Transverse colon (tissue), 4 donors: ENCODE results near the gene U2AF2. TPM values are rescaled to one million over a fixed set of nuclear protein-coding genes. Genes with fewer than 3 reads are reported as not detected.

ENCODE experiments used
- DNase-seq: peaks from one replicate; pipeline ENCODE4 v3.0.0-alpha.2; 2019
- H3K27ac ChIP-seq, 4 donors: fragments of 200-600 bp; sonication (generic); 2 replicates each; pipeline ENCODE4 v1.5.1; 2016 to 2018; ENCODE audit warnings: inconsistent platforms in 4 of 4
- H3K27me3 ChIP-seq: fragments of 200-600 bp; sonication (generic); 2 replicates; pipeline ENCODE4 v1.5.1; 2017; ENCODE audit warnings: inconsistent platforms
- H3K36me3 ChIP-seq, 4 donors: fragments of 200-600 bp; sonication (generic); 2 replicates each; pipeline ENCODE4 v1.5.1; 2017 to 2019; ENCODE audit warnings: inconsistent platforms in 4 of 4
- H3K4me1 ChIP-seq, 4 donors: fragments of 200-600 bp; sonication (generic); 2 replicates each; pipeline ENCODE4 v1.5.1; 2017 to 2020; ENCODE audit warnings: inconsistent platforms in 4 of 4
- H3K4me3 ChIP-seq, 4 donors: fragments of 200-600 bp; sonication (generic); 1 replicate in 1 of 4; 2 replicates in 3 of 4; pipeline versions ENCODE4 v1.5.1 to v1.6.1; 2017 to 2019; ENCODE audit warnings: inconsistent platforms in 4 of 4
- H3K9me3 ChIP-seq, 2 donors: fragments of 200-600 bp; sonication (generic); 2 replicates each; pipeline ENCODE4 v1.5.1; 2017 to 2019; ENCODE audit warnings: inconsistent platforms in 2 of 2
- CTCF ChIP-seq, 5 experiments: fragments of 200-600 bp in 3 of 5; fragments of 450-650 bp in 2 of 5; sonication (generic) in 3 of 5; IDR thresholded peaks; 1 replicate in 2 of 5; 2 replicates in 3 of 5; pipeline ENCODE4 v1.5.1; 2016 to 2017; ENCODE audit warnings: antibody characterized with exemption in 5 of 5, inconsistent platforms in 3 of 5, mild to moderate bottlenecking in 2 of 5, moderate library complexity in 1 of 5
- EP300 ChIP-seq: sonication (generic); formaldehyde crosslinking; IDR thresholded peaks from one replicate; pipeline ENCODE4 v1.6.1; 2017; ENCODE audit warnings: antibody characterized with exemption, low read depth
- POLR2A ChIP-seq: fragments of 450-650 bp; IDR thresholded peaks from one replicate; pipeline ENCODE4 v1.6.1; 2016; ENCODE audit warnings: antibody characterized with exemption, mild to moderate bottlenecking, moderate library complexity
- POLR2AphosphoS5 ChIP-seq, 3 donors: sonication (generic); formaldehyde crosslinking; IDR thresholded peaks; one replicate each; pipeline ENCODE4 v1.6.1; 2016; ENCODE audit warnings: antibody characterized with exemption in 3 of 3
- WGBS, 2 donors: methylation state at CpG; one replicate each; pipeline ENCODE4 v1.1.5; 2018; ENCODE audit warnings: low coverage in 1 of 2; 5-methylcytosine and 5-hydroxymethylcytosine counted together
- in situ Hi-C, 4 donors: fragments of 200-750 bp; cut with MboI; loops; one replicate each; pipeline versions ENCODE4 v1.15.0 to v1.15.1; 2017; ENCODE audit warnings: low sequenced_read_pairs in 3 of 4, low pct_ligation_motif_present in 1 of 4, low pct_unique_long_range_greater_than_20kb in 1 of 4
- intact Hi-C: fragments of 100-400 bp; cut with DNase I; formaldehyde crosslinking; loops from one replicate; pipeline ENCODE4 v1.15.1; 2023; ENCODE audit warnings: low total_unique reads
- total RNA-seq, 4 donors: library from RNA; depleted of rRNA; stranded (reverse); fragments of >200 nt; gene quantifications; one replicate each; pipeline ENCODE4 v1.1.0, GENCODE V29; 2016

U2AF2 gene
- total RNA-seq, 4 donors from 2014 or later: 112 to 185 (median 130) TPM

DNA sequence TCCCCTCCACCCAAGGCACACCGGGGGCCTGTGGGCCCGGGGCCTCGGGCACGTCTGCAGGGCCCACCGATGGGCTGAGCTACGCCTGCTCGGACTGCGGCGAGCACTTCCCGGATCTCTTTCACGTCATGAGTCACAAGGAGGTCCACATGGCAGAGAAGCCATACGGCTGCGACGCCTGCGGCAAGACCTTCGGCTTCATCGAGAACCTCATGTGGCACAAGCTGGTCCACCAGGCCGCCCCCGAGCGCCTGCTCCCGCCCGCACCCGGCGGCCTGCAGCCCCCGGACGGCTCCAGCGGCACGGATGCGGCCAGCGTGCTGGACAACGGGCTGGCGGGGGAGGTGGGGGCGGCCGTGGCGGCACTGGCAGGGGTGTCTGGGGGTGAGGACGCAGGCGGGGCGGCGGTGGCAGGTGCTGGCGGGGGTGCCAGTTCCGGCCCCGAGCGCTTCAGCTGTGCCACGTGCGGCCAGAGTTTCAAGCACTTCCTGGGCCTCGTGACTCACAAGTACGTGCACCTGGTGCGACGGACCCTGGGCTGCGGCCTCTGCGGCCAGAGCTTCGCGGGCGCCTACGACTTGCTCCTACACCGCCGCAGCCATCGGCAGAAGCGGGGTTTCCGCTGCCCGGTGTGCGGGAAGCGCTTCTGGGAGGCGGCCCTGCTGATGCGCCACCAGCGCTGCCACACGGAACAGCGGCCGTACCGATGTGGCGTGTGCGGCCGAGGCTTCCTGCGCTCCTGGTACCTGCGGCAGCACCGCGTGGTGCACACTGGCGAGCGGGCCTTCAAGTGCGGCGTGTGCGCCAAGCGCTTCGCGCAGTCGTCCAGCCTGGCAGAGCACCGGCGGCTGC, 39.1 kb upstream of the U2AF2 start:
- no peaks in the 10 kb centered on the region for H3K27me3 ChIP-seq
- intact Hi-C loops: loop anchor here (10.0 kb wide), 1 partner anchor 101 kb away; no protein-coding TSS in a partner anchor
- peaks cover 0 to 6% (median 0%) of the 10 kb centered on the region in 4 donors for H3K4me1 ChIP-seq
- H3K27ac ChIP-seq: no peak overlapping the region
- WGBS, 2 donors: 98 to 100% methylated on average over 5 to 71 of the region's 88 CpGs
- no peak for TF ChIP-seq POLR2AphosphoS5 (IDR thresholded peaks at IDR 0.05)
- in situ Hi-C loops: no loop called here
- no peak overlapping the region for H3K4me3 ChIP-seq
- no peaks in the 10 kb centered on the region for H3K9me3 ChIP-seq
- DNase-seq: no peak
- H3K36me3 ChIP-seq: peaks cover 0 to 18% (median 8%) of the 10 kb centered on the region in 4 donors

DNA sequence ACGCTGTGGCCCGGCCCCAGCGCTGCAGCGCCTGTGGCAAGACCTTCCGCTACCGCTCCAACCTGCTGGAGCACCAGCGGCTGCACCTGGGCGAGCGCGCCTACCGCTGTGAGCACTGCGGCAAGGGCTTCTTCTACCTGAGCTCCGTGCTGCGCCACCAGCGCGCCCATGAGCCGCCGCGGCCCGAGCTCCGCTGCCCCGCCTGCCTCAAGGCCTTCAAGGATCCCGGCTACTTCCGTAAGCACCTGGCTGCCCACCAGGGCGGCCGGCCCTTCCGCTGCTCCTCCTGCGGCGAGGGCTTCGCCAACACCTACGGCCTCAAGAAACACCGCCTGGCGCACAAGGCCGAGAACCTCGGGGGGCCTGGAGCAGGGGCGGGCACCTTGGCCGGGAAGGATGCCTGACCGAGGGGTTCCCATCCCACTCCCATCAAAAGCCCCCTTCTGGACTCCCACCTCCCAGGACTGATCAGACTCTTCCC, 38.4 kb upstream of the U2AF2 start:
- intact Hi-C loops: loop anchor here (10.0 kb wide), 1 partner anchor 102 kb away; no protein-coding TSS in a partner anchor
- DNase-seq: no peak

DNA sequence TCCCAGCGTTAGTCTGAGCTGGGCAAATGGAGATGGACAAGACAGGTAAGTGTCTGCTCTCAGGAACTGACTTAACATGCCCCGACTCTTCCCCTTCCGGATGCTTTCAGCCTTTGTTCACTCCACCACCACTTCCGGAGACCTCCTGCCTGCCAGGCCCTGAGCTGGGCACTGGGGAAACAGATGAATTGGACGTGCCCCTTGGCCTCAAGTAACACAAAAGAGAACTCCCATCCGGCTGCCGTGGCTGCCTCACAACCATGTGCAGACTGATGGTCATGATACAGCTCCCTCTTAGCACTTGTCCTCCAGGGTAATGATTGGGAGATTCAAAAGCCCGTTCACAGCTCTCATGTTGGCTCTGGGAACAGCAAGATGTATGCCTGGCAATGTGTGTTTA, 37.4 kb upstream of the U2AF2 start:
- no peak for TF ChIP-seq CTCF (IDR thresholded peaks at IDR 0.05)
- TF ChIP-seq POLR2A: no peak
- no peak for TF ChIP-seq POLR2AphosphoS5 (IDR thresholded peaks at IDR 0.05)
- no peak for TF ChIP-seq EP300
- no peak overlapping the region for H3K4me3 ChIP-seq
- H3K4me1 ChIP-seq: no peaks in the 10 kb centered on the region
- in situ Hi-C loops (no loop called here), intact Hi-C loops (loop anchor here (10.0 kb wide), 1 partner anchor 103 kb away; no protein-coding TSS in a partner anchor)
- H3K27me3 ChIP-seq: no peaks in the 10 kb centered on the region
- 88 to 100% methylated on average over 2 to 8 of the region's 8 CpGs for WGBS, 2 donors
- peaks cover 0 to 22% (median 10%) of the 10 kb centered on the region in 4 donors for H3K36me3 ChIP-seq
- DNase-seq: no peak
- H3K27ac ChIP-seq: no peak overlapping the region
- H3K9me3 ChIP-seq: no peaks in the 10 kb centered on the region

More for the DNA sequence above, 38.4 kb upstream of the U2AF2 start:
- H3K27ac ChIP-seq: no peak overlapping the region
- H3K9me3 ChIP-seq: no peaks in the 10 kb centered on the region
- H3K36me3 ChIP-seq: peaks cover 0 to 18% (median 8%) of the 10 kb centered on the region in 4 donors
- H3K4me1 ChIP-seq: peaks cover 0 to 2% (median 0%) of the 10 kb centered on the region in 4 donors
- H3K27me3 ChIP-seq: no peaks in the 10 kb centered on the region
- 93 to 97% methylated on average over 9 to 31 of the region's 38 CpGs for WGBS, 2 donors
- no peak overlapping the region for H3K4me3 ChIP-seq
- in situ Hi-C loops: no loop called here
- TF ChIP-seq POLR2A (no peak), EP300 (no peak), POLR2AphosphoS5 (IDR thresholded peaks at IDR 0.05) (no peak), CTCF (IDR thresholded peaks at IDR 0.05) (no peak)

DNA sequence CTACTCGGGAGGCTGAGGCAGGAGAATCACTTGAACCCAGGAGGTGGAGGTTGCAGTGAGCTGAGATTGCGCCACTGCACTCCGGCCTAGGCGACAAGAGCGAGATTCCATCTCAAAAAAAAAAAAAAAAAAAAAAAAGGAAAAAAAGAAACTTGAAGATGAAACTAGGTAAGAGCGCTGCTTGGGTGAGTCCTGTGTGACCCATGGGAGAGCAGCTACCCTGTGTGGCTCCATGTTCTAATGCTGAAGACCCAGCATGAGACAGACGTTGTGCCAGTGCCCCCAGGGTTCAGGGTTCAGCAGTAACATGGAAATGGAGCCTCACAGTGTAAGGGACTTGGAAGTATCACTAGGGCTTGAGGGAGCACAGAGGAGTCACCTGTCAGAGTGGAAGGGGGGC, 36.4 kb upstream of the U2AF2 start:
- no peak overlapping the region for H3K27ac ChIP-seq
- intact Hi-C loops: loop anchor here (10.0 kb wide), 1 partner anchor 104 kb away; no protein-coding TSS in a partner anchor

More for the DNA sequence above, 36.4 kb upstream of the U2AF2 start:
- Histone ChIP-seq H3K9me3 (no peaks in the 10 kb centered on the region), H3K27me3 (no peaks in the 10 kb centered on the region), H3K4me1 (peaks cover 0 to 2% (median 0%) of the 10 kb centered on the region in 4 donors), H3K36me3 (peaks cover 0 to 22% (median 10%) of the 10 kb centered on the region in 4 donors), H3K4me3 (no peak overlapping the region)
- no peak for DNase-seq
- in situ Hi-C loops: no loop called here
- 71 to 82% methylated on average over 3 to 7 of the region's 7 CpGs for WGBS, 2 donors
- TF ChIP-seq CTCF (IDR thresholded peaks at IDR 0.05): no peak
- TF ChIP-seq POLR2A: no peak
- no peak for TF ChIP-seq POLR2AphosphoS5 (IDR thresholded peaks at IDR 0.05)
- no peak for TF ChIP-seq EP300
